WTC11 (cell line): ENCODE data around the gene ZP4. TPM values are rescaled to one million over a fixed set of nuclear protein-coding genes. Genes with fewer than 3 reads are reported as not detected.
A peak's percentile ranks its signal among the peaks of the same experiment; 100 is the strongest.

Experiments used
- ATAC-seq: fragments of 200-7000 bp; cut with Tn5 transposase; 2 replicates; pipeline ENCODE4 v1.10.0; 2021; ENCODE audit warnings: mild to moderate bottlenecking, moderate library complexity
- CTCF ChIA-PET: fragments of 300-600 bp; sonication (Branson Sonifier 250); formaldehyde crosslinking; loops from one replicate; lab custom pipeline; 2021; ENCODE audit warnings: antibody characterized with exemption; lab: Charles Lee
- POLR2A ChIA-PET: fragments of 350-600 bp; sonication (Branson Sonifier 250); formaldehyde crosslinking; loops from one replicate; lab custom pipeline; 2021; ENCODE audit warnings: antibody characterized with exemption; lab: Charles Lee
- DNase-seq: peaks from one replicate; pipeline ENCODE4 v3.0.0; 2021; ENCODE audit warnings: low spot score
- H3K27ac Mint-ChIP-seq: 2 replicates; pipeline ENCODE4 v1.8.0; 2021; ENCODE audit warnings: mixed read lengths
- H3K27me3 Mint-ChIP-seq: 2 replicates; pipeline ENCODE4 v1.8.0; 2021; ENCODE audit warnings: low read depth, mild to moderate bottlenecking, moderate library complexity, mixed read lengths
- H3K36me3 Mint-ChIP-seq: 2 replicates; pipeline ENCODE4 v1.8.0; 2021; ENCODE audit warnings: mixed read lengths
- H3K4me1 Mint-ChIP-seq: 2 replicates; pipeline ENCODE4 v1.8.0; 2022; ENCODE audit warnings: mixed read lengths
- H3K4me3 Mint-ChIP-seq: 2 replicates; pipeline ENCODE4 v1.8.0; 2021; ENCODE audit warnings: mild to moderate bottlenecking, moderate library complexity, mixed read lengths
- H3K9me3 Mint-ChIP-seq: 2 replicates; pipeline ENCODE4 v1.8.0; 2021; ENCODE audit warnings: mixed read lengths
- ATF2 ChIP-seq: sonication (generic); formaldehyde crosslinking; IDR thresholded peaks from 2 replicates; pipeline ENCODE4 v1.8.1; 2022; ENCODE audit warnings: low read depth, missing genetic modification reagents, borderline replicate concordance
- ATF6 ChIP-seq: sonication (generic); formaldehyde crosslinking; IDR thresholded peaks from 2 replicates; pipeline ENCODE4 v1.8.1; 2023; ENCODE audit warnings: mild to moderate bottlenecking, missing genetic modification reagents
- ESRRA ChIP-seq: sonication (generic); formaldehyde crosslinking; IDR thresholded peaks from 2 replicates; pipeline ENCODE4 v1.8.1; 2022; ENCODE audit warnings: mild to moderate bottlenecking, missing genetic modification reagents, borderline replicate concordance
- FOXJ3 ChIP-seq: sonication (generic); formaldehyde crosslinking; IDR thresholded peaks from 2 replicates; pipeline ENCODE4 v1.9.0; 2021; ENCODE audit warnings: missing genetic modification reagents, mild to moderate bottlenecking, borderline replicate concordance
- FOXK1 ChIP-seq: sonication (generic); formaldehyde crosslinking; IDR thresholded peaks from 2 replicates; pipeline ENCODE4 v1.8.0; 2022; ENCODE audit warnings: mild to moderate bottlenecking, moderate library complexity, missing genetic modification reagents
- JUN ChIP-seq: sonication (generic); formaldehyde crosslinking; IDR thresholded peaks from 2 replicates; pipeline ENCODE4 v1.8.0; 2023; ENCODE audit warnings: mild to moderate bottlenecking, missing genetic modification reagents
- NFE2L1 ChIP-seq: sonication (generic); formaldehyde crosslinking; IDR thresholded peaks from 2 replicates; pipeline ENCODE4 v1.8.1; 2023; ENCODE audit warnings: missing genetic modification reagents
- PREB ChIP-seq: sonication (generic); formaldehyde crosslinking; IDR thresholded peaks from 2 replicates; pipeline ENCODE4 v1.8.1; 2022; ENCODE audit warnings: mild to moderate bottlenecking, missing genetic modification reagents, moderate library complexity, borderline replicate concordance
- SMAD4 ChIP-seq: sonication (generic); formaldehyde crosslinking; IDR thresholded peaks from 2 replicates; pipeline ENCODE4 v1.8.0; 2022; ENCODE audit warnings: mild to moderate bottlenecking, missing genetic modification reagents
- TEAD1 ChIP-seq: sonication (generic); formaldehyde crosslinking; IDR thresholded peaks from 2 replicates; pipeline ENCODE4 v1.8.0; 2022; ENCODE audit warnings: mild to moderate bottlenecking, missing genetic modification reagents
- TP53 ChIP-seq: sonication (generic); formaldehyde crosslinking; IDR thresholded peaks from 2 replicates; pipeline ENCODE4 v1.8.1; 2023; ENCODE audit warnings: mild to moderate bottlenecking, missing genetic modification reagents
- ZNF423 ChIP-seq: fragments of 250-450 bp; sonication (Bioruptor Pico); IDR thresholded peaks from 2 replicates; pipeline ENCODE4 v2.1.2; 2022; ENCODE audit warnings: mild to moderate bottlenecking, moderate library complexity
- total RNA-seq: library from RNA; stranded (reverse); gene quantifications from 3 replicates; pipeline ENCODE4 v1.2.3, GENCODE V29; 2021
- TF ChIP-seq, protein P1 (sequence below): fragments of 200-600 bp; IDR thresholded peaks from 2 replicates; pipeline ENCODE4 v1.8.0; 2022; ENCODE audit warnings: antibody characterized with exemption
- TF ChIP-seq, protein P2 (sequence below): sonication (generic); formaldehyde crosslinking; IDR thresholded peaks from 2 replicates; pipeline ENCODE4 v1.8.0; 2022; ENCODE audit warnings: missing genetic modification reagents
- TF ChIP-seq, protein P3 (sequence below): sonication (generic); formaldehyde crosslinking; conservative IDR thresholded peaks from 2 replicates; pipeline ENCODE4 v1.8.1; 2023; ENCODE audit warnings: mild to moderate bottlenecking, low read depth, missing genetic modification reagents, moderate library complexity

Gene ZP4
- total RNA-seq, 1 experiment from 2014 or later = not detected

GRCh38 chr1:237901299-237901934 lies 10.7 kb upstream of the ZP4 start:
- H3K9me3 Mint-ChIP-seq = no peaks in the 10 kb centered on the region
- H3K4me3 Mint-ChIP-seq = no peak overlapping the region
- no peaks in the 10 kb centered on the region; the same call in 1 of the 2 replicates for H3K27me3 Mint-ChIP-seq
- ChIA-PET POLR2A (no interaction called here), CTCF (interaction anchor here (0.6 to 1.6 kb wide), 14 partner anchors 9 to 108 kb away, joined by 3 to 13 read pairs (median 4); partner anchors contain the start of gene ZP4)
- H3K36me3 Mint-ChIP-seq = no peaks in the 10 kb centered on the region
- peaks cover 23% of the 10 kb centered on the region for H3K4me1 Mint-ChIP-seq
- TF ChIP-seq, protein P1, sequence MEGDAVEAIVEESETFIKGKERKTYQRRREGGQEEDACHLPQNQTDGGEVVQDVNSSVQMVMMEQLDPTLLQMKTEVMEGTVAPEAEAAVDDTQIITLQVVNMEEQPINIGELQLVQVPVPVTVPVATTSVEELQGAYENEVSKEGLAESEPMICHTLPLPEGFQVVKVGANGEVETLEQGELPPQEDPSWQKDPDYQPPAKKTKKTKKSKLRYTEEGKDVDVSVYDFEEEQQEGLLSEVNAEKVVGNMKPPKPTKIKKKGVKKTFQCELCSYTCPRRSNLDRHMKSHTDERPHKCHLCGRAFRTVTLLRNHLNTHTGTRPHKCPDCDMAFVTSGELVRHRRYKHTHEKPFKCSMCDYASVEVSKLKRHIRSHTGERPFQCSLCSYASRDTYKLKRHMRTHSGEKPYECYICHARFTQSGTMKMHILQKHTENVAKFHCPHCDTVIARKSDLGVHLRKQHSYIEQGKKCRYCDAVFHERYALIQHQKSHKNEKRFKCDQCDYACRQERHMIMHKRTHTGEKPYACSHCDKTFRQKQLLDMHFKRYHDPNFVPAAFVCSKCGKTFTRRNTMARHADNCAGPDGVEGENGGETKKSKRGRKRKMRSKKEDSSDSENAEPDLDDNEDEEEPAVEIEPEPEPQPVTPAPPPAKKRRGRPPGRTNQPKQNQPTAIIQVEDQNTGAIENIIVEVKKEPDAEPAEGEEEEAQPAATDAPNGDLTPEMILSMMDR = peak; percentile 73
- TF ChIP-seq JUN (CRISPR knock-in tag) (no peak), ESRRA (CRISPR knock-in tag) (no peak), PREB (CRISPR knock-in tag) (no peak), FOXK1 (CRISPR knock-in tag) (no peak), TEAD1 (CRISPR knock-in tag) (no peak), NFE2L1 (CRISPR knock-in tag) (no peak), TP53 (CRISPR knock-in tag) (no peak), FOXJ3 (CRISPR knock-in tag) (no peak), SMAD4 (CRISPR knock-in tag) (no peak), ATF2 (CRISPR knock-in tag) (no peak), ATF6 (CRISPR knock-in tag) (no peak), ZNF423 (CRISPR knock-in tag) (peak; percentile 36; the same call in 1 of the 2 replicates)
- TF ChIP-seq, protein P2, sequence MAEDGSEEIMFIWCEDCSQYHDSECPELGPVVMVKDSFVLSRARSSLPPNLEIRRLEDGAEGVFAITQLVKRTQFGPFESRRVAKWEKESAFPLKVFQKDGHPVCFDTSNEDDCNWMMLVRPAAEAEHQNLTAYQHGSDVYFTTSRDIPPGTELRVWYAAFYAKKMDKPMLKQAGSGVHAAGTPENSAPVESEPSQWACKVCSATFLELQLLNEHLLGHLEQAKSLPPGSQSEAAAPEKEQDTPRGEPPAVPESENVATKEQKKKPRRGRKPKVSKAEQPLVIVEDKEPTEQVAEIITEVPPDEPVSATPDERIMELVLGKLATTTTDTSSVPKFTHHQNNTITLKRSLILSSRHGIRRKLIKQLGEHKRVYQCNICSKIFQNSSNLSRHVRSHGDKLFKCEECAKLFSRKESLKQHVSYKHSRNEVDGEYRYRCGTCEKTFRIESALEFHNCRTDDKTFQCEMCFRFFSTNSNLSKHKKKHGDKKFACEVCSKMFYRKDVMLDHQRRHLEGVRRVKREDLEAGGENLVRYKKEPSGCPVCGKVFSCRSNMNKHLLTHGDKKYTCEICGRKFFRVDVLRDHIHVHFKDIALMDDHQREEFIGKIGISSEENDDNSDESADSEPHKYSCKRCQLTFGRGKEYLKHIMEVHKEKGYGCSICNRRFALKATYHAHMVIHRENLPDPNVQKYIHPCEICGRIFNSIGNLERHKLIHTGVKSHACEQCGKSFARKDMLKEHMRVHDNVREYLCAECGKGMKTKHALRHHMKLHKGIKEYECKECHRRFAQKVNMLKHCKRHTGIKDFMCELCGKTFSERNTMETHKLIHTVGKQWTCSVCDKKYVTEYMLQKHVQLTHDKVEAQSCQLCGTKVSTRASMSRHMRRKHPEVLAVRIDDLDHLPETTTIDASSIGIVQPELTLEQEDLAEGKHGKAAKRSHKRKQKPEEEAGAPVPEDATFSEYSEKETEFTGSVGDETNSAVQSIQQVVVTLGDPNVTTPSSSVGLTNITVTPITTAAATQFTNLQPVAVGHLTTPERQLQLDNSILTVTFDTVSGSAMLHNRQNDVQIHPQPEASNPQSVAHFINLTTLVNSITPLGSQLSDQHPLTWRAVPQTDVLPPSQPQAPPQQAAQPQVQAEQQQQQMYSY = no peak
- TF ChIP-seq, protein P3, sequence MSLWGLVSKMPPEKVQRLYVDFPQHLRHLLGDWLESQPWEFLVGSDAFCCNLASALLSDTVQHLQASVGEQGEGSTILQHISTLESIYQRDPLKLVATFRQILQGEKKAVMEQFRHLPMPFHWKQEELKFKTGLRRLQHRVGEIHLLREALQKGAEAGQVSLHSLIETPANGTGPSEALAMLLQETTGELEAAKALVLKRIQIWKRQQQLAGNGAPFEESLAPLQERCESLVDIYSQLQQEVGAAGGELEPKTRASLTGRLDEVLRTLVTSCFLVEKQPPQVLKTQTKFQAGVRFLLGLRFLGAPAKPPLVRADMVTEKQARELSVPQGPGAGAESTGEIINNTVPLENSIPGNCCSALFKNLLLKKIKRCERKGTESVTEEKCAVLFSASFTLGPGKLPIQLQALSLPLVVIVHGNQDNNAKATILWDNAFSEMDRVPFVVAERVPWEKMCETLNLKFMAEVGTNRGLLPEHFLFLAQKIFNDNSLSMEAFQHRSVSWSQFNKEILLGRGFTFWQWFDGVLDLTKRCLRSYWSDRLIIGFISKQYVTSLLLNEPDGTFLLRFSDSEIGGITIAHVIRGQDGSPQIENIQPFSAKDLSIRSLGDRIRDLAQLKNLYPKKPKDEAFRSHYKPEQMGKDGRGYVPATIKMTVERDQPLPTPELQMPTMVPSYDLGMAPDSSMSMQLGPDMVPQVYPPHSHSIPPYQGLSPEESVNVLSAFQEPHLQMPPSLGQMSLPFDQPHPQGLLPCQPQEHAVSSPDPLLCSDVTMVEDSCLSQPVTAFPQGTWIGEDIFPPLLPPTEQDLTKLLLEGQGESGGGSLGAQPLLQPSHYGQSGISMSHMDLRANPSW = no peak
- ATAC-seq (peak; percentile 93), DNase-seq (peak; percentile 13)
- no peak overlapping the region for H3K27ac Mint-ChIP-seq
